Endometrial microvascular endothelial cells (primary cell): Measurements from ENCODE around the gene NFKBIE. TPM values are rescaled to one million over a fixed set of nuclear protein-coding genes. Genes with fewer than 3 reads are reported as not detected.

Source experiments
- in situ Hi-C: cut with HindIII; loops from 2 replicates; pipeline ENCODE4 v1.10.0; 2017; ENCODE audit warnings: low sequenced_read_pairs, low pct_unique_long_range_greater_than_20kb; ENCODE audit errors: inconsistent ontology term
- total RNA-seq: library from RNA; depleted of rRNA; stranded (reverse); fragments of >200 nt; gene quantifications from one replicate; pipeline ENCODE4 v1.2.3, GENCODE V29; 2015; ENCODE audit errors: inconsistent ontology term

Gene NFKBIE
- total RNA-seq, 1 donor from 2014 or later, result 47.3 TPM

DNA sequence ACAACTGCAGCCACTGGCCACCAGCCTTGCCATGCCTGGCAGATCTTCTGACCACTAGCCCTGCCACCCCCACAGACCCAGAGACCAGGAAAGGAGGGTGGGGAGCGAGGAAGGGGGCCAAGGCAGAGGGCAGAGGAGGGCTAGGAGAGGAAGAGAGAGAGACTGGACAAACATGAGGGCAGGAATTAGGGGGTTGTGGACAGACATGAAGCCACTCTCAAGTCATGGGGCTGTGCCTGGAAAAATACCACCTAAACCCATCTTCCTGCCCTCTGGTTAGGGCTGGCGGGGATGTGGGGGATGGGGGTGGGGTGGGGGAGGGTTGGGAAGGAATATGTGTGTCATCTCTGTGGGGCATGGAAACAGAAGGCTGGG is 43.4 kb downstream of the NFKBIE start:
- in situ Hi-C loops, result no loop called here

DNA sequence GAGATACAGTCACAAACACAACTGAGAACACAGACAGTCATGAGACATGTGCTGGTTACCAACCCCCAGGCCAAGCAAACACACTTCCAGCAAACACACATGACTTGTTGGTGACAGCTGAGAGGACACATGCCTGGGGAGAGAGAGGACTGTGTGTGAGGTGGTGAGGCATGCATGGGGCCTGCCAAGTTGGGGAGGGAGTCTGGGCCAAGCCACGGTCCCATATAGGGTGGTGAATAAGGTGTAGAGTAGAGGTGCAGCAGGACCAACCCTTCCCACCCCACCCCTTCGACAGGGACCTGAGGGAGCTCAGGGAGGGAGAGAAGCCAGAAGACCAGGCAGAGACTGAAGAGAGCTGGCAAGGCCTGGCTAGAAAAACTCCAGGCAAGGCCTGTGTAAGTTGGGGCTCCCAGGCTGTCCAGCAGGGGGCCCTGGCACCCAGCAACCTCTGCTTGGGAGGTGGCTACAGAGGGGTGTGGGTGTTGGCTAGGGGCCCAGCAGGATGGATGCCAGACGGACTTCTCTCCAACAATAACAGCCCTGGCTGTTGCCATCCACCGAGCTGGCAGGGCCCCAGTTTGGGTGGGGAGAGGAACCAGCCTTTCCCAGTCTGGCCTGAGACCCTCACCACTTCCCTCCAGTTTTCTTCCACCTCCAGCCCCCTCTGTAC is 43.9 kb downstream of the NFKBIE start:
- in situ Hi-C loops, result no loop called here

DNA sequence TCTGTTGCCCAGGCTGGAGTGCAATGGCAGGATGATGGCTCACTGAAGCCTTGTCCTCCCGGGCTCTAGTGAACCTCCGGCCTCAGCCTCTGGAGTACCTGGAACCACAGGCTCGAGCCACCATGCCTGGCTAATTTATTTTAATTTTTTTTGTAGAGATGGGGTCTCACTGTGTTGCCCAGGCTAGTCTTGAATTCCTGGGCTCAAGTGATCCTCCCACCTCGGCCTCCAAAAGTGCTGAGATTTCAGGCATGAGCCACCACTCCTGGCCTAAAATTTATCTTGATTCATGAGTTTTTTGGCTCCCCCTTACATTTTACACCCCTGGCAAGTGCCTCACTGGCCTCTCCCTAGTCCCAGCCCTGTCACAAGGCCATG is 44.4 kb downstream of the NFKBIE start:
- in situ Hi-C loops, result no loop called here

DNA sequence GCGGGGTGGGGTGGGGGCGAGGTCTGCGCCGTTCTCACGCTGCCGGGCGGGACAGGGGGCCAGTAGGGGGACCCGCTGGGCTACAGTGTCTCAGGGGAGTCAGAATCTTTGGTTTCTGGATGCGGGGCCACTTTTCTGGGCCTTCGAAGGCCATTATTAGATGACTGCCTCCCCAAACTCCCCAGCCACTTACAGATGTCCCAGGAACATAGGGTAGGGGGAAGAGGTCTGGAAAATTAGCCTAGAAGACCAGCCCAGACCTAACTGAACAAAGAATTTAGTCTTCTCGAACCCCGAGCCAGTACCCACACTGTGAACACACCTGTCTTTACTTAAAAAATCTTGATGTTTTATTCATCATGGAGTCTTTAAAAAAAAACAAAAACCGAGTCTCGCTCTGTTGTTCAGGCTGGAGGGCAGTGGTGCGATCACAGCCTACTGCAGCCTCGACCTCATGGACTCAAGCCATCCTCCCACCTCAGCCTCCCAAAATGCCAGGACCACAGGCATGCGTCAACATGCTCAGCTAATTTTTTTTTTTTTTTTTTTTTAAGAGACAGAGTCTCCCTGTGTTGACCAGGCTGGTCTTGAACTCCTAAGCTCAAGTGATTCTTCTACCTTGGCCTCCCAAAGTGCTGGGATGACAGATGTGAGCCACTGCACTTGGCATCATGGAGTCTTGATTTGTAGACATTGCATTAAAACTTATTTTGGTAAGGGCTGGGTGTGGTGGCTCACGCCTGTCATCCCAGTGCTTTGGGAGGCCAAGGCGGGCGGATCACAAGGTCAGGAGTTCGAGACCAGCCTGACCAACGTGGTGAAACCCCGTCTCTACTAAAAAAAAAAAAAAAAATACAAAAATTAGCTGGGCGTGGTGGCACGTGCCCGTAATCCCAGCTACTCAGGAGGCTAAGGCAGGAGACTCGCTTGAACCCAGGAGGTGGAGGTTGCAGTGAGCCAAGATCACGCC is 45.3 kb downstream of the NFKBIE start:
- in situ Hi-C loops, result no loop called here

DNA sequence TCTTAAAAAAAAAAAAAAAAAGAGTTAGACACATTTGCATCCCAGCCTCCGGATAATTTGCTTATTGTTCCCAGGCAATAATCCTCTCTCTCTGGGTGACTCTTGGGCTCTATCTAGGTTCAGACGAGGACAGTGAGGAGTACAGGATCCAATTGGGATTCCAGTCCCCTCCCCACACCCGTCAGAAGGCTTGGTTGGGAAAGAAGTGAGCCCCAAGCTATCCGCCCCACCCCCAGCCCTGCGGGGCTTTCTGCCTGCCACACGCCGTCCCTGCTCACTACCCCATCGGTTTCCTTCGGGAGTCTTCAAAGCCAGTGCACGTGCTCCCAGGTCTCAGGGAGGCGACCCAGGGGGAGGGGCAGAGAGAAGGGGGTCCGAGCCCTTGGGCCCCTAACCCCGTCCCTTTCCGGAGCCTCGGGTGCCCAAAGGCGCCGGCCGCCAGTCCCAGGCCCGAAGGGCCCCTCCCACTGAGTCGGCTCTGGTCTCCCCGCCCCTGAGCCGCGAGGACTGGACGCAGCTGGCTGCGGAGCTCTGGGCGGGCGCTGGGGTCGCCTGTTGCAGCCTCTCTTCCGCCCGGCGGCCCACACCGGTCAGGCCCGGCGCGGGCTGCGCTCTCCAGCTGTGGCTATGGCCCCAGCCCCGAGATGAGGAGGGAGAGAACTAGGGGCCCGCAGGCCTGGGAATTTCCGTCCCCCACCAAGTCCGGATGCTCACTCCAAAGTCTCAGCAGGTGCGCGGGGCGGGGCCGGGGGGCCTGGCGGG is 46.1 kb downstream of the NFKBIE start:
- in situ Hi-C loops, result no loop called here

DNA sequence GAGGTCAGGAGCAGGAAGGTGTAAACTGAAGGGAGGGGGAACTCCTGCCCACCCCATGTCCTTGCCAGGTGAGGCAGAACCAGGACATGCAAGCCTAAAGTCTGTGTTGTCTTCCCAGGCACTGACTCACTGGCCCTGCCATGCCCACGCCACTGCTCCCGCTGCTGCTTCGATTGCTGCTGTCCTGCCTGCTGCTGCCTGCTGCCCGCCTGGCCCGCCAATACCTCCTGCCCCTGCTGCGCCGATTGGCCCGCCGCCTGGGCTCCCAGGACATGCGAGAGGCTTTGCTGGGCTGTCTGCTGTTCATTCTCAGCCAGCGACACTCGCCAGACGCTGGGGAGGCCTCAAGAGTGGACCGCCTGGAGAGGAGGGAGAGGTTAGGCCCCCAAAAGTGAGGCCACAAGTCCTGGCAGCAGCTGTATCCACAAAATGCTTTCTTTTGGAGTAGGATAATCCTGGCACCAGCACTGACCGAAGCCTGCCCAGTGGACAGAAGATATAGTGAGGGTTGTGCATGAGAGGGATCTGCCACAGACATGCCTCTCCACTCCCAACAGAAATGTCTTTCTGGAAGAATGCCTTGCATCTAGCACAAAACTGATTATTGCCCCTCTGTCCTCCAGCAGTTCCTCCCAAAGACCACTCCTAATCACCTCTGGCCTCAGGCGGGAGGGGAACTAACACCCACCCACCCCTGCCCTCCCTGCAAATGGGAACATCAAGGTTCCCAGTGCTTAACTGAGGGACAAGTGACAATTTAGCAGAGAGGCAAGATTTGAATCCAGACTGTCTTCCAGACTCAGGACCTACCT is 47.8 kb downstream of the NFKBIE start:
- in situ Hi-C loops, result no loop called here

DNA sequence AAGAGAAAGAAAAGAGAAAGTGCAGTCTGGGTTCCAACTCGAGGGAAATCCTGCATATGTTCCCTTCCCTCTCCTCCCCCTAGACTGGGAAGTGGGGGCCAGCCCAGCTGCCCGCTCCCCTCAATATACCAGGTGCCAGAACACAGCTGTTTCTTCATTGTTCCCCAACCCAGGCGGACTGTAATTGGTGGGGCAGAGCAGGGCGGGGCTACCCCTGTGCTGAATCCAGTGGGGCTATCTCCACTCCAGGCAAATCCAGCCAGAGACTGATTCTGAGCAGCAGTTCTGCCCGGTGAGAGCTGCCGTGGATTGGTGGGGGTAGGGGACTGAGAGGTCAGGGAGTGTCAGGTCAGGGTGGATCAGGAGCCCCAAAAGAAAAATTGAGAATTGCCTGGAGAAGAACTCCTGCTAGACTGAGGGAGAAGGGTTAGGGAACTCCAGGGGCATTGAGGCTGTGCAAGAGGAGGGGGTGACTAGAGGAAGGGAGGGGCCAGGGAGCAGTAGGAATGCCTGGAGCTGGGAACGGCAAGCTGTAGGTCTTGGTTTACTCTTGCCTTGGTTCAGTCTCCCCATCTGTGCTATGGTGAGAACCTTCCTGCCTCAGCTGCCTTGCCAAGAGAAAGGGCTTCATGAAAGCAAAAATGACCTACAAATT is 48.5 kb downstream of the NFKBIE start, which contains the start of gene MYMX:
Gene MYMX, plus strand, starts transcription at position 250 of the 655 bp plus-strand sequence. CDS start 546 bp downstream, outside the sequence.
- in situ Hi-C loops, result no loop called here

DNA sequence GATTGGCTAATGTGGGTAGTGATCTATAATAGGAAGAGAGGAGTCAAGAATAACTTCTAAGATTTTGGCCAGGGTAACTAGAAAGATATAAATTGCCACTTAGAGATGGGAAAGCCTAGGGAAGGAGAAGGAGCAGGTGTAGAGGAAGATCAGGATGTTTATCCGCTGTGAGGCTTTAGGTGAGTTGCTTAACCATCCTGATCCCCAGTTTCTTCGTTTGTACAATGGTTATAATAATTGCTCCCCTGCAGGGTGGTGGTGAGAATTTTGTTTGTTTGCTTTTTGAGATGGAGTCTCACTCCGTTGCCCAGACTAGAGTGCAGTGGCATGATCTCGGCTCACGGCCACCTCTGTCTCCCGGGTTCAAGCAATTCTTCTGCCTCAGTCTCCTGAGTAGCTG is 51.0 kb downstream of the NFKBIE start:
- in situ Hi-C loops, result no loop called here

DNA sequence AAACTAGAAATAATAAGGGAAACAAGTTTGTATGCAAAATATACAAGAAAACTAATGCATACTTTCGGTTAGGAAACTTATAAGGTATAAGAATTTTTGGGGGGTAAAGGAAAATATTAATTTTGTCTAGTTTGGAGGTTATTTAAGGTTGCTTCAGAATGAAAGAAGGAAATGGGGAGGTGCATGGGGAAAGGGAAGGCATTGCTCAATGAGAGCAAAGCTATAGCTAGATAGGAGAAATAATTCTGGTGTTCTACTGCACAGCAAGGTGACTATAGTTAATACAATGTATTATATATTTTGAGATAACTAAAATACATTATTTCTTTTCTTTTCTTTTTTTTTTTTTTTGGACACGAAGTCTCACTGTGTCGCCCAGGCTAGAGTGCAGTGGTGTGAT is 54.1 kb downstream of the NFKBIE start:
- in situ Hi-C loops, result no loop called here

Other genes with a start within 250 kb of the NFKBIE start
- gene MRPL14, start 138.1 kb downstream of the NFKBIE start, total RNA-seq, result 50.4 TPM
- gene TMEM63B, start 138.0 kb downstream of the NFKBIE start, total RNA-seq, result 28.7 TPM
- gene CAPN11, start 106.7 kb downstream of the NFKBIE start, total RNA-seq, result 3.8 TPM
- gene MYMX, start 48.6 kb downstream of the NFKBIE start, total RNA-seq, result not detected
- gene SLC29A1, start 42.0 kb downstream of the NFKBIE start, total RNA-seq, result 158 TPM
- 1,526 TPM for gene HSP90AB1, start 18.4 kb downstream of the NFKBIE start, total RNA-seq
- 56.8 TPM for gene SLC35B2, start 8.0 kb downstream of the NFKBIE start, total RNA-seq
- gene TMEM151B, start 4.9 kb upstream of the NFKBIE start, total RNA-seq, result not detected
- 20.3 TPM for gene AARS2, start 47.8 kb upstream of the NFKBIE start, total RNA-seq
- gene SPATS1, start 77.1 kb upstream of the NFKBIE start, total RNA-seq, result not detected
- 17.9 TPM for gene CDC5L, start 122.2 kb upstream of the NFKBIE start, total RNA-seq